ENCODE data around the gene KLHL20. TPM values are rescaled to one million over a fixed set of nuclear protein-coding genes. Genes with fewer than 3 reads are reported as not detected.

The KLHL20 gene
- total and polyA plus RNA-seq, 2 experiments from 2014 or later = 22.7 to 27.9 TPM

DNA sequence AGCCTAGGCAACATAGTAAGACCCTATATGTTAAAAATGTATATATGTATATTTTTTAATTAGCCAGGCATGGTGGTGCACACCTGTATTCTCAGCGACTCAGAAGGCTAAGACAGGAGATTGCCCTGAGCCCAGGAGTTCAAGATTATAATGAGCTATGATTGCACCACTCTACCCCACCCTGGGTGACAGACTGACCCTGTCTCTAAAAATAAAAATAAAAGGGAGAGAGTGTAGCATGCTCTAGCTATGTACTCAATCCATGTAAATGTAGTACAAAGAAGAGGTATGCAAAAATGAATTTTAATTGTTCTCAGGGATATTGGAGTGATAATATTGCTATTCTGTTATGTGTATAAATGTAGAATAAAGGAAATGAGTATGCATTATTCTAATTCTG lies 56.8 kb downstream of the KLHL20 start:
- Histone ChIP-seq H3K4me2 (ENCODE audit: unreplicated experiment) (no peak overlapping the region), H3K27ac (no peak overlapping the region), H3K27me3 (replicated peaks; ENCODE audit: insufficient read depth) (no peaks in the 10 kb centered on the region), H3K4me3 (no peak overlapping the region), H3K9me3 (ENCODE audit: low read depth) (no peaks in the 10 kb centered on the region), H3K9ac (no peak overlapping the region), H4K20me1 (ENCODE audit: insufficient read depth) (no peaks in the 10 kb centered on the region), H2AFZ (no peak overlapping the region), H3K36me3 (ENCODE audit: low read depth) (peaks cover 23% of the 10 kb centered on the region; the same call in 1 of the 2 replicates), H3F3A (ENCODE audit: insufficient read depth) (peaks cover 2% of the 10 kb centered on the region; the same call in 1 of the 2 replicates), H3K79me2 (ENCODE audit: insufficient read depth) (no peaks in the 10 kb centered on the region), H3K4me1 (ENCODE audit: insufficient read depth) (no peaks in the 10 kb centered on the region), H3K9me2 (ENCODE audit: insufficient read depth) (no peaks in the 10 kb centered on the region)
- 95 to 100% methylated on average over 1 of the region's 1 CpG for WGBS, 2 experiments (ENCODE audit: low coverage in 1 of 2, low lambda C conversion rate in 2 of 2, missing lambda C conversion rate in 2 of 2)
- in situ Hi-C loops (cut with MboI) = no loop called here
- DNase-seq = no peak
- no peak for TF ChIP-seq EZH2 (IDR thresholded peaks at IDR 0.05; ENCODE audit: insufficient read depth, poor library complexity, severe bottlenecking)
- TF ChIP-seq EZH2phosphoT487 (IDR thresholded peaks at IDR 0.05; ENCODE audit: insufficient read depth, low read depth) = no peak

DNA sequence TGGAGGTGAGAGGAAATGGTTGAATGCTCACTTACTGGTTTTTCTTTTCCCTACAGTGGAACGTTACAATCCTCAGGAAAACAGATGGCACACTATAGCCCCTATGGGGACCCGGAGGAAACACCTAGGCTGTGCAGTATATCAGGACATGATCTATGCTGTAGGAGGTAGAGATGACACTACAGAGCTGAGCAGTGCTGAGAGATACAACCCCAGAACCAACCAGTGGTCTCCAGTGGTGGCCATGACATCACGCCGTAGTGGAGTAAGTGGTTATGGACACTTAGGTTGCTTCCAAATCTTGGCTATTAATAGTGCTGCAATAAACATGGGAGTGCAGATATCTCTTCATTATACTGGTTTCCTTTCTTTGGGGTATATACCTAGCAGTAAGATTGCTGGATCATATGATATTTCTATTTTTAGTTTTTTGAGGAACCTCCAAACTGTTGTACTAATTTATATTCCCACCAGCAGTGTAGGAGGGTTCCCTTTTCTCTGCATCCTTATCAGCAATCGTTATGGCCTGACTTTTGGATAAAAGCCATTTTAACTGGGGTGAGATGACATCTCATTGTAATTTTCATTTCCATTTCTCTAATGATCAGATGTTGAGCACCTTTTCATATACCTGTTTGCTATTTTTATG lies 60.9 kb downstream of the KLHL20 start:
- no peak overlapping the region for H3K27ac ChIP-seq
- TF ChIP-seq EZH2phosphoT487 (IDR thresholded peaks at IDR 0.05; ENCODE audit: insufficient read depth, low read depth) = no peak
- TF ChIP-seq EZH2 (IDR thresholded peaks at IDR 0.05; ENCODE audit: insufficient read depth, poor library complexity, severe bottlenecking) = no peak
- H3K4me2 ChIP-seq (ENCODE audit: unreplicated experiment) = no peak overlapping the region
- H3K79me2 ChIP-seq (ENCODE audit: insufficient read depth) = no peaks in the 10 kb centered on the region
- DNase-seq = no peak
- no peaks in the 10 kb centered on the region for H3K9me2 ChIP-seq (ENCODE audit: insufficient read depth)
- no peaks in the 10 kb centered on the region for H3K4me1 ChIP-seq (ENCODE audit: insufficient read depth)
- no peaks in the 10 kb centered on the region for H3K9me3 ChIP-seq (ENCODE audit: low read depth)
- H3F3A ChIP-seq (ENCODE audit: insufficient read depth) = peaks cover 5% of the 10 kb centered on the region; the same call in 1 of the 2 replicates
- H3K4me3 ChIP-seq = no peak overlapping the region
- no peak overlapping the region for H3K9ac ChIP-seq
- no peaks in the 10 kb centered on the region for H4K20me1 ChIP-seq (ENCODE audit: insufficient read depth)
- WGBS, 2 experiments (ENCODE audit: low coverage in 1 of 2, low lambda C conversion rate in 2 of 2, missing lambda C conversion rate in 2 of 2) = 98 to 99% methylated on average over 5 of the region's 5 CpGs
- peaks cover 29% of the 10 kb centered on the region; the same call in 1 of the 2 replicates for H3K36me3 ChIP-seq (ENCODE audit: low read depth)
- no peak overlapping the region for H2AFZ ChIP-seq
- no peaks in the 10 kb centered on the region for H3K27me3 ChIP-seq (replicated peaks; ENCODE audit: insufficient read depth)
- in situ Hi-C loops (cut with MboI) = no loop called here

DNA sequence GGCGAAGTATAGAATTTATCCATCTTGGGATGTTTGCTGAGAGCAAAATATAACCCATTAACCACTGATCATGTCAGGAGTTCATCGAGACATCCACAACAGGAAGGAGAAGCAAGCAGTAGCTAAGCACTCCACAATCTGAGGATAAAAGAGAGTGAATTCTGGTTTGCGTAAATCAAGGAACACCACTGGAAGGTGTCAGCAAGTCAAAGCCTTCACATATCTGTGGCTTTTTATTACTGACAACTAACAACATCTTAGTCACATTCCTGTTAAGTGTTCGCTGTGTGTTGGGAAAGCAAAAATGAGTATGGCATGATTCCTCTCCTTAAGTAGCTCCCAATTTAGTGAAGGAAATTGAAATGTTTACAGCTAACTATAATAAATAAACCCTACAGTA lies 65.2 kb downstream of the KLHL20 start:
- in situ Hi-C loops (cut with MboI) = no loop called here
- peaks cover 59% of the 10 kb centered on the region for H3K36me3 ChIP-seq (ENCODE audit: low read depth)

DNA sequence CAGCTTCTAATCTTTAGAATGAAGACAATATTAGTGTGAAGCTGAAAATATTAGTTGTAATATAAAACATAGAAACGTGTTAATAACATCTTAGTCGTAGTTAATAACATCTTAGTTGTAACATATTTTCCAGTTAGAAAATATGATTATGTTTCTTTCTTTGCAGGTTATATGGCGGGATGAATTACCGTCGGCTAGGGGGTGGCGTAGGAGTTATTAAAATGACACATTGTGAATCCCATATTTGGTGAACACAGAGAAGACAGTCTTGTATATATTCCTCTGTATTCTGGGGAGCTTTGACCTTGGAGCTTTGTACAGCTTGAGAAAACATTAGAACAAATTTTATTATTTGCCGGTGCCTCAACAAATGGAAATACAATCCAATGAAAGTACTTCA lies 70.2 kb downstream of the KLHL20 start:
- DNase-seq = no peak
- no peaks in the 10 kb centered on the region for H3K4me1 ChIP-seq (ENCODE audit: insufficient read depth)
- H3K9me3 ChIP-seq (ENCODE audit: low read depth) = no peaks in the 10 kb centered on the region
- 95 to 99% methylated on average over 7 of the region's 7 CpGs for WGBS, 2 experiments (ENCODE audit: low coverage in 1 of 2, low lambda C conversion rate in 2 of 2, missing lambda C conversion rate in 2 of 2)
- no peaks in the 10 kb centered on the region for H3K9me2 ChIP-seq (ENCODE audit: insufficient read depth)
- no peak overlapping the region for H3K9ac ChIP-seq
- no peak overlapping the region for H3K4me3 ChIP-seq
- no peak overlapping the region for H3K27ac ChIP-seq
- H3F3A ChIP-seq (ENCODE audit: insufficient read depth) = peaks cover 13% of the 10 kb centered on the region; the same call in 1 of the 2 replicates
- no peaks in the 10 kb centered on the region for H3K27me3 ChIP-seq (replicated peaks; ENCODE audit: insufficient read depth)
- TF ChIP-seq EZH2phosphoT487 (IDR thresholded peaks at IDR 0.05; ENCODE audit: insufficient read depth, low read depth) = no peak
- no peak for TF ChIP-seq EZH2 (IDR thresholded peaks at IDR 0.05; ENCODE audit: insufficient read depth, poor library complexity, severe bottlenecking)
- in situ Hi-C loops (cut with MboI) = no loop called here
- no peaks in the 10 kb centered on the region for H4K20me1 ChIP-seq (ENCODE audit: insufficient read depth)
- H3K36me3 ChIP-seq (ENCODE audit: low read depth) = peaks cover 53% of the 10 kb centered on the region
- H2AFZ ChIP-seq = no peak overlapping the region
- no peaks in the 10 kb centered on the region for H3K79me2 ChIP-seq (ENCODE audit: insufficient read depth)
- no peak overlapping the region for H3K4me2 ChIP-seq (ENCODE audit: unreplicated experiment)

More for the DNA sequence above, 65.2 kb downstream of the KLHL20 start:
- H3K4me3 ChIP-seq = no peak overlapping the region
- DNase-seq = no peak
- no peak overlapping the region for H3K27ac ChIP-seq
- peaks cover 11% of the 10 kb centered on the region; the same call in 1 of the 2 replicates for H3F3A ChIP-seq (ENCODE audit: insufficient read depth)
- H3K9me2 ChIP-seq (ENCODE audit: insufficient read depth) = no peaks in the 10 kb centered on the region
- no peaks in the 10 kb centered on the region for H3K27me3 ChIP-seq (replicated peaks; ENCODE audit: insufficient read depth)
- no peak overlapping the region for H3K4me2 ChIP-seq (ENCODE audit: unreplicated experiment)
- WGBS, 2 experiments (ENCODE audit: low coverage in 1 of 2, low lambda C conversion rate in 2 of 2, missing lambda C conversion rate in 2 of 2) = 89 to 92% methylated on average over 4 of the region's 4 CpGs
- no peaks in the 10 kb centered on the region for H3K79me2 ChIP-seq (ENCODE audit: insufficient read depth)
- no peak overlapping the region for H2AFZ ChIP-seq
- TF ChIP-seq EZH2phosphoT487 (IDR thresholded peaks at IDR 0.05; ENCODE audit: insufficient read depth, low read depth) (no peak), EZH2 (IDR thresholded peaks at IDR 0.05; ENCODE audit: insufficient read depth, poor library complexity, severe bottlenecking) (no peak)
- H3K9ac ChIP-seq = no peak overlapping the region
- H4K20me1 ChIP-seq (ENCODE audit: insufficient read depth) = no peaks in the 10 kb centered on the region
- H3K9me3 ChIP-seq (ENCODE audit: low read depth) = no peaks in the 10 kb centered on the region
- no peaks in the 10 kb centered on the region for H3K4me1 ChIP-seq (ENCODE audit: insufficient read depth)

Measured in GM23248 (cell line).